ENCODE measurements around the gene KCNQ1. TPM values are rescaled to one million over a fixed set of nuclear protein-coding genes. Genes with fewer than 3 reads are reported as not detected.

Gene KCNQ1
- total RNA-seq, 2 donors from 2014 or later = 4.4 to 25.3 TPM

GRCh38 chr11:2524446-2525165 lies 79.8 kb downstream of the KCNQ1 start:
- H3K4me3 ChIP-seq = no peak overlapping the region

DNA sequence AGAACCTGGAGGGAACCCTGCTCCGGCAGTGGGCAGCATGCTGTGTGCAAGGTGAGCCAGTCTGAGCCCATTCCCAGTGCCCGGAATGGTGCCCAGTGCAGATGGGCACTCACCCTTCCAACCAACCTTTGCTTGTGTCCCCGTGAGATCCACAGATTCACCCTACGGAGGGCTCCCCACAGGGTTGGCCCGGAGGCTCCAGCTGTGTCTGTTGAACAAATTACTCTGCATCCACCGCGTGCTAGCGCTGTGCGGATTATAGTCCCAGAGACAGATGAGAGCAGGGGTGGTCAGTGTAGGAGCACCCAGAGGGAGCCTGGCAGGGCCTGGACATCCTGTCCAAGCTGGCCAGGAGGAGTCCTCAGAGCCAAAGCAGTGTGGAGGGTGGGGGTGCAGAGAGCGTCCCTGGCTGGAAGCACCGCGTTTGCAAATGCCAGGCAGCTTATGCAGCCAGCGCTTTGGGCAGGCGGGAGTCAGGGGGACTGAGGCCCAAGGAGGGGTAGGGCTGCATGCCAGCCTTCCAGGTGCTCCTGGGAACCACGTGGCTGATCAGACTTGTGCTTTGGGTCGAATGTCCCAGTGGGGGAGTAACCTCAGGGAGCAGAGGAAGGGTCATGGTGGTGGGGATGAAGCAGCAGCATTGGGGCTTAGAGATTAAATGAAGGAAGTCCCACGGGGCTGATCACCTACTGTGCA lies 80.5 kb downstream of the KCNQ1 start:
- no peaks in the 10 kb centered on the region for H3K9me3 ChIP-seq

More at GRCh38 chr11:2524446-2525165, 79.8 kb downstream of the KCNQ1 start:
- TF ChIP-seq CTCF (IDR thresholded peaks at IDR 0.05) = no peak
- Histone ChIP-seq H3K36me3 (no peaks in the 10 kb centered on the region), H3K27me3 (replicated peaks; ENCODE audit: insufficient read depth) (no peaks in the 10 kb centered on the region), H3K27ac (no peak overlapping the region), H3K9me3 (no peaks in the 10 kb centered on the region), H3K4me1 (ENCODE audit: control insufficient read depth in 1 of 2, low read depth in 2 of 2) (no peaks in the 10 kb centered on the region)
- no peak for DNase-seq (ENCODE audit: low spot score)
- no peak for ATAC-seq (ENCODE audit: insufficient number of reproducible peaks, low FRiP score, low read depth)

DNA sequence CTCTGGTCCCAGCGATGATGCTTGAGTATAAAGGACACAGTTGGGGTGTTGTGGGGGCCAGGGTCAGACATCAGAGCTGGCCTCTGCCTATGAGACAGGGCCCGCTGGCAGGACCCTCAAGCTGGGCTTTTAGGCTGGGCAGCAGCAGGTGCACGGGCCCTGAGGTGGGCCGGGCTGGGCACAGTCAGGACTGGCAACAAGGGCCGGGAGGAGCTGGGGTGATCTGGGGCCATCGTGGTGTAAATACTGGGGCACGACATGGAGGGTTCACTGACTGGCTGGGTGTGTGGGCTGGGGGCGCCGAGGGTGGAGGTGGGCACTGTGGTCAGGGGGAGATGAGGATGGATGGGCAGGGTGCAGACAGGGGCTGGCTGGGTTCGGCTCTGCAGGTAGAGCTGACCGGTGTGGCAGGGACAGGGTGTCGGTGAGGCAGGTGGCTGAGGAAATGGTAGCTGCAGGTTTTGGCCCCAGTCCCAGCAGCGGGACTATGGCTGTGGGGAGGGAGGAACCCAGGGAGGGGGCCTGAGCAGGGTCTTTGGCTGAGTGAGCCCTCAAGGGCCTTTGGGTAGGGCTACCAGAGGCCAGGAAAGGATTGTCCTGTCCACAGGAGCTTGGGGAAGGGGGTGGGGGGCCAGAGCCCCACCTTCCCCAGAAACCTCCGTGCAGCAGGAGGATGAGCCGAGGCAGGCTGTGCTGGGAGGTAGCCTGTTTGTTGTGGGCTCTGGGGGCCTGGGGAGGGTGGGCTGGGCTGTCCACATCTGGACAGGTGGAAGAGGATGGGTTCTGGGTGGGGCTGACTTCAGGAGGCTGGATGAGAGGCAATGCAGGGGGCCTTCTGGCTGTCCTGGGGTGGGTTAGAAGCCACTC lies 81.4 kb downstream of the KCNQ1 start:
- Histone ChIP-seq H3K27ac (no peak overlapping the region), H3K4me3 (no peak overlapping the region), H3K36me3 (no peaks in the 10 kb centered on the region), H3K9me3 (no peaks in the 10 kb centered on the region), H3K4me1 (ENCODE audit: control insufficient read depth in 1 of 2, low read depth in 2 of 2) (no peaks in the 10 kb centered on the region), H3K27me3 (replicated peaks; ENCODE audit: insufficient read depth) (no peaks in the 10 kb centered on the region)
- no peak for TF ChIP-seq CTCF (IDR thresholded peaks at IDR 0.05)
- DNase-seq (ENCODE audit: low spot score) (peak; percentile 1), ATAC-seq (ENCODE audit: insufficient number of reproducible peaks, low FRiP score, low read depth) (no peak)

More for the DNA sequence above, 80.5 kb downstream of the KCNQ1 start:
- DNase-seq (ENCODE audit: low spot score) (no peak), ATAC-seq (ENCODE audit: insufficient number of reproducible peaks, low FRiP score, low read depth) (no peak)
- no peaks in the 10 kb centered on the region for H3K4me1 ChIP-seq (ENCODE audit: control insufficient read depth in 1 of 2, low read depth in 2 of 2)
- no peak overlapping the region for H3K27ac ChIP-seq
- no peaks in the 10 kb centered on the region for H3K27me3 ChIP-seq (replicated peaks; ENCODE audit: insufficient read depth)
- TF ChIP-seq CTCF (IDR thresholded peaks at IDR 0.05) = no peak
- no peaks in the 10 kb centered on the region for H3K36me3 ChIP-seq
- no peak overlapping the region for H3K4me3 ChIP-seq

DNA sequence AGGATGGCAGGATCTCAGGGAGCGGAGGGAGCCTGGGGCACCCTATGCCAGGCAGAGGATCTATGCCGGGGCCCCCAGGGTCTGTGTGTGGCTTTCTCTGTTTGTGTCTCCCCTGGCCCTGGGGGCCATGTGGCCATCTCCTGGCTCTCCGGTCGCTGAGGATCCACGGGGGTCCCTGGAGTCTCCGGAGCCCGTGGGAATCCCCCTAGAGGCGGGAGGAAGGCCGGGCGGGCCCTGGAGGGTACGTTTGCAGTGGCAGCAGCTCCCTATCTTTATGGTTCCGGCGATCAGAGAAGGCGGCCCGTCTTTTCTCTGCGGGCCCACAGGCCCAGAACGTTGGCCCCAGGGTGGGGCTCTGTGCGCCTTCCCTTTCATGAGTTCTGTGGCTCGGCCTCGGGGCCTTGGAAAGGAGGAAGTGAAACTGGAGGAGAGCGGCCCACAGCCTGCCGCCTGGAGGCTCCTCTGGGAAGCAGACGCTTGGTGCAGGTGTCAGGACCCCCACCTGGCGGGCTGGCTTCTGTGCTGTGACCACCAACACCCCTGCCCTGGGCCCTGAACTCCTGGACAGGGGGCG lies 82.1 kb downstream of the KCNQ1 start:
- no peak for DNase-seq (ENCODE audit: low spot score)
- no peaks in the 10 kb centered on the region for H3K36me3 ChIP-seq
- no peaks in the 10 kb centered on the region for H3K27me3 ChIP-seq (replicated peaks; ENCODE audit: insufficient read depth)
- TF ChIP-seq CTCF (IDR thresholded peaks at IDR 0.05) = no peak
- no peak for ATAC-seq (ENCODE audit: insufficient number of reproducible peaks, low FRiP score, low read depth)
- no peaks in the 10 kb centered on the region for H3K4me1 ChIP-seq (ENCODE audit: control insufficient read depth in 1 of 2, low read depth in 2 of 2)
- no peak overlapping the region for H3K4me3 ChIP-seq
- H3K27ac ChIP-seq = no peak overlapping the region
- no peaks in the 10 kb centered on the region for H3K9me3 ChIP-seq
